ENCODE measurements around the gene SORBS1. TPM values are rescaled to one million over a fixed set of nuclear protein-coding genes. Genes with fewer than 3 reads are reported as not detected.

Gene SORBS1
- total and polyA plus RNA-seq, 4 donors: 13.1 to 68.9 (median 44.0) TPM

DNA sequence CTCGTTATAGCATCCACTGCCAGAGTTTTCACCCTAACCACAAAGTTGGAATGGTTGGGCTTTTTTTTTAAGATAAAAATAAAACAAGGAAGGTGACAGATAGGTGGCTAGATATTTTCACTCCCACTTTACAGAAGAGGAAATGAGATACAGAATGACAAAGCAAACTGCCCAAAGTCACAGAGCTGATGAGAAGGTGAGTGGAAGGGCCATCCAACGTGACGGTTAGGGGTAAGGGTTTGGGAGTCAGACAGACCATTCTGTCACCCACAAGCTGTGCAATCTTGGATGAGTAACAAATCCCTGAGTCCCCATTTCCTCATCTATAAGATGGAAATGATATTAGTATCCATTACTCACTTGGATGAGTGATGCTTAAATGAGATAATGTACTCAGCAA lies 163.4 kb downstream of the SORBS1 start:
- DNase-seq: no peak
- H3K9me3 ChIP-seq (ENCODE audit: control insufficient read depth in 4 of 4, insufficient read depth in 3 of 4, low read length in 3 of 4): no peaks in the 10 kb centered on the region
- TF ChIP-seq CTCF (IDR thresholded peaks at IDR 0.05; ENCODE audit: control extremely low read depth, extremely low read depth): no peak
- H3K9ac ChIP-seq (ENCODE audit: insufficient read depth in 1 of 2, low read length in 2 of 2): no peak overlapping the region
- H3K4me1 ChIP-seq (ENCODE audit: control insufficient read depth in 5 of 5, insufficient read depth in 5 of 5, low read length in 5 of 5): peaks cover 0 to 23% (median 6%) of the 10 kb centered on the region in 5 donors
- 36 to 67% methylated on average over 3 of the region's 3 CpGs for WGBS, 2 donors
- ATAC-seq (ENCODE audit: insufficient read depth, low FRiP score): no peak
- no peaks in the 10 kb centered on the region for H3K27me3 ChIP-seq (ENCODE audit: control insufficient read depth in 3 of 3, insufficient read depth in 3 of 3, low read length in 2 of 3)
- H3K4me3 ChIP-seq: no peak overlapping the region
- H3K36me3 ChIP-seq (ENCODE audit: control insufficient read depth in 4 of 4, insufficient read depth in 4 of 4, low read length in 4 of 4): peaks cover 16 to 26% (median 21%) of the 10 kb centered on the region in 4 donors
- H3K27ac ChIP-seq (ENCODE audit: low read depth in 1 of 2, low read length in 1 of 2): peak overlapping the region in 1 of 2 donors; percentile 65

- no peaks in the 10 kb centered on the region for H3K27me3 ChIP-seq (ENCODE audit: control insufficient read depth in 3 of 3, insufficient read depth in 3 of 3, low read length in 2 of 3)
- peak; percentile 23 for ATAC-seq (ENCODE audit: insufficient read depth, low FRiP score)
- peak overlapping the region; percentile 28 to 47 for H3K27ac ChIP-seq (ENCODE audit: low read depth in 1 of 2, low read length in 1 of 2)
- WGBS, 2 donors: 81 to 92% methylated on average over 10 of the region's 10 CpGs
- peaks cover 0 to 30% (median 19%) of the 10 kb centered on the region in 5 donors for H3K4me1 ChIP-seq (ENCODE audit: control insufficient read depth in 5 of 5, insufficient read depth in 5 of 5, low read length in 5 of 5)
- TF ChIP-seq CTCF (IDR thresholded peaks at IDR 0.05; ENCODE audit: control extremely low read depth, extremely low read depth): no peak
- no peak overlapping the region for H3K9ac ChIP-seq (ENCODE audit: insufficient read depth in 1 of 2, low read length in 2 of 2)
- H3K4me3 ChIP-seq: no peak overlapping the region
- H3K36me3 ChIP-seq (ENCODE audit: control insufficient read depth in 4 of 4, insufficient read depth in 4 of 4, low read length in 4 of 4): peaks cover 16 to 26% (median 22%) of the 10 kb centered on the region in 4 donors
- DNase-seq: no peak
- no peaks in the 10 kb centered on the region for H3K9me3 ChIP-seq (ENCODE audit: control insufficient read depth in 4 of 4, insufficient read depth in 3 of 4, low read length in 3 of 4)
Observed at GRCh38 chr10:95395947-95396449, 165.2 kb downstream of the SORBS1 start.

GRCh38 chr10:95394161-95394880 lies 166.8 kb downstream of the SORBS1 start:
- no peak overlapping the region for H3K4me3 ChIP-seq
- 81% methylated on average over 6 of the region's 6 CpGs for WGBS, 2 donors
- H3K27ac ChIP-seq (ENCODE audit: low read depth in 1 of 2, low read length in 1 of 2): peak overlapping the region in 1 of 2 donors; percentile 56
- H3K36me3 ChIP-seq (ENCODE audit: control insufficient read depth in 4 of 4, insufficient read depth in 4 of 4, low read length in 4 of 4): peaks cover 16 to 28% (median 22%) of the 10 kb centered on the region in 4 donors
- peaks cover 0 to 30% (median 21%) of the 10 kb centered on the region in 5 donors for H3K4me1 ChIP-seq (ENCODE audit: control insufficient read depth in 5 of 5, insufficient read depth in 5 of 5, low read length in 5 of 5)
- no peaks in the 10 kb centered on the region for H3K27me3 ChIP-seq (ENCODE audit: control insufficient read depth in 3 of 3, insufficient read depth in 3 of 3, low read length in 2 of 3)
- no peak overlapping the region for H3K9ac ChIP-seq (ENCODE audit: insufficient read depth in 1 of 2, low read length in 2 of 2)
- TF ChIP-seq CTCF (IDR thresholded peaks at IDR 0.05; ENCODE audit: control extremely low read depth, extremely low read depth): no peak
- DNase-seq (no peak), ATAC-seq (ENCODE audit: insufficient read depth, low FRiP score) (no peak)
- no peaks in the 10 kb centered on the region for H3K9me3 ChIP-seq (ENCODE audit: control insufficient read depth in 4 of 4, insufficient read depth in 3 of 4, low read length in 3 of 4)

All from lung (tissue), 12 donors.